ENCODE results near the gene MIOX. TPM values are rescaled to one million over a fixed set of nuclear protein-coding genes. Genes with fewer than 3 reads are reported as not detected.

The MIOX gene
- total RNA-seq, 4 donors from 2014 or later: not detected

- TF ChIP-seq EP300 (IDR thresholded peaks at IDR 0.05) (no peak), POLR2AphosphoS5 (IDR thresholded peaks at IDR 0.05) (no peak), POLR2A (IDR thresholded peaks at IDR 0.05) (no peak)
- TF ChIP-seq, protein P1, sequence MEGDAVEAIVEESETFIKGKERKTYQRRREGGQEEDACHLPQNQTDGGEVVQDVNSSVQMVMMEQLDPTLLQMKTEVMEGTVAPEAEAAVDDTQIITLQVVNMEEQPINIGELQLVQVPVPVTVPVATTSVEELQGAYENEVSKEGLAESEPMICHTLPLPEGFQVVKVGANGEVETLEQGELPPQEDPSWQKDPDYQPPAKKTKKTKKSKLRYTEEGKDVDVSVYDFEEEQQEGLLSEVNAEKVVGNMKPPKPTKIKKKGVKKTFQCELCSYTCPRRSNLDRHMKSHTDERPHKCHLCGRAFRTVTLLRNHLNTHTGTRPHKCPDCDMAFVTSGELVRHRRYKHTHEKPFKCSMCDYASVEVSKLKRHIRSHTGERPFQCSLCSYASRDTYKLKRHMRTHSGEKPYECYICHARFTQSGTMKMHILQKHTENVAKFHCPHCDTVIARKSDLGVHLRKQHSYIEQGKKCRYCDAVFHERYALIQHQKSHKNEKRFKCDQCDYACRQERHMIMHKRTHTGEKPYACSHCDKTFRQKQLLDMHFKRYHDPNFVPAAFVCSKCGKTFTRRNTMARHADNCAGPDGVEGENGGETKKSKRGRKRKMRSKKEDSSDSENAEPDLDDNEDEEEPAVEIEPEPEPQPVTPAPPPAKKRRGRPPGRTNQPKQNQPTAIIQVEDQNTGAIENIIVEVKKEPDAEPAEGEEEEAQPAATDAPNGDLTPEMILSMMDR (IDR thresholded peaks at IDR 0.05): no peak
- Histone ChIP-seq H3K4me3 (peak within 1 kb of the TSS; percentile 81), H3K4me1 (peaks cover 49% of the 10 kb centered on the region), H3K27ac (peak within 1 kb of the TSS; percentile 86), H3K9me3 (no peaks in the 10 kb centered on the region), H3K27me3 (no peaks in the 10 kb centered on the region), H3K36me3 (peaks cover 42% of the 10 kb centered on the region)
- WGBS: no CpG with 5 or more reads among the region's 62 CpGs
- peak; percentile 91 to 93 for DNase-seq (ENCODE audit: low spot score in 2 of 2)
Observed at GRCh38 chr22:50507421-50507990, 20.8 kb downstream of the MIOX start, which contains the start of gene LMF2. TSS of gene LMF2 (minus strand) at chr22:50507702. CDS start at chr22:50507675, 27 bp downstream.

GRCh38 chr22:50507991-50508884, 21.6 kb downstream of the MIOX start, which contains the start of gene NCAPH2:
TSS of gene NCAPH2 (plus strand) at chr22:50508224. CDS start at chr22:50508338, 114 bp downstream.
- Histone ChIP-seq H3K27ac (peak within 1 kb of the TSS; percentile 86), H3K27me3 (no peaks in the 10 kb centered on the region), H3K4me1 (peaks cover 49% of the 10 kb centered on the region), H3K36me3 (peaks cover 34% of the 10 kb centered on the region), H3K9me3 (no peaks in the 10 kb centered on the region), H3K4me3 (peak within 1 kb of the TSS; percentile 81)
- WGBS: 1% methylated on average over 45 of the region's 76 CpGs
- TF ChIP-seq POLR2A (IDR thresholded peaks at IDR 0.05): peak in 1 of 2 donors; percentile 64
- TF ChIP-seq EP300 (IDR thresholded peaks at IDR 0.05): no peak
- TF ChIP-seq POLR2AphosphoS5 (IDR thresholded peaks at IDR 0.05): peak; percentile 37 to 98 (median 96)
- DNase-seq (ENCODE audit: low spot score in 2 of 2): peak; percentile 97 to 98

DNA sequence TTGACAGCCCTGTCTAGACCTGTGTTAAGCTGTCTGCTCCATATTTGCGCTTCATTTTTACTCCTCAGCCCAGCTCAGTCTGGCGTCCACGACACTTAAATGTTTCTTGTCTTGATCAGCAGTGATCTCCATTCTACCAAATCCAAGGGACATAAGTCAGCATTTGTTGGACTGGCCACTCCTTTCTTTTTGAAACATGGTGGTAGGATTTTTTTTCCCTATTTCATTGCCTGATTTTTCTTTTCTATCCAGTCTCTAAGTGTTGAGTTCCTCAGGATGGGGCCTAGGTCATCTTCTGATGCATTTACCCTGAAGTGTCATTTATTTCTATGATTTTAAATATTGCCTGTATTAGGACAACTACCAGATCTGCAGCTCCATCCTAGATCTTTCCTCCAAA, 22.2 kb downstream of the MIOX start:
- Histone ChIP-seq H3K27me3 (no peaks in the 10 kb centered on the region), H3K9me3 (no peaks in the 10 kb centered on the region), H3K4me3 (peak overlapping the region; percentile 66), H3K36me3 (peaks cover 29% of the 10 kb centered on the region), H3K27ac (peak overlapping the region; percentile 86), H3K4me1 (peaks cover 49% of the 10 kb centered on the region)
- TF ChIP-seq POLR2AphosphoS5 (IDR thresholded peaks at IDR 0.05): no peak
- TF ChIP-seq POLR2A (IDR thresholded peaks at IDR 0.05): no peak
- TF ChIP-seq, protein P1 (IDR thresholded peaks at IDR 0.05): no peak
- no peak for TF ChIP-seq EP300 (IDR thresholded peaks at IDR 0.05)
- 10% methylated on average over 3 of the region's 3 CpGs for whole genome bisulfite sequencing
- DNase-seq (ENCODE audit: low spot score in 2 of 2): no peak

GRCh38 chr22:50513175-50513574, 26.5 kb downstream of the MIOX start:
- Histone ChIP-seq H3K27me3 (no peaks in the 10 kb centered on the region), H3K27ac (no peak overlapping the region), H3K36me3 (peaks cover 35% of the 10 kb centered on the region), H3K4me1 (peaks cover 29% of the 10 kb centered on the region), H3K4me3 (no peak overlapping the region), H3K9me3 (no peaks in the 10 kb centered on the region)
- no peak for DNase-seq (ENCODE audit: low spot score in 2 of 2)
- 91% methylated on average over 5 of the region's 15 CpGs for WGBS
- TF ChIP-seq POLR2A (IDR thresholded peaks at IDR 0.05) (no peak), POLR2AphosphoS5 (IDR thresholded peaks at IDR 0.05) (no peak), EP300 (IDR thresholded peaks at IDR 0.05) (no peak)
- TF ChIP-seq, protein P1 (IDR thresholded peaks at IDR 0.05): no peak

DNA sequence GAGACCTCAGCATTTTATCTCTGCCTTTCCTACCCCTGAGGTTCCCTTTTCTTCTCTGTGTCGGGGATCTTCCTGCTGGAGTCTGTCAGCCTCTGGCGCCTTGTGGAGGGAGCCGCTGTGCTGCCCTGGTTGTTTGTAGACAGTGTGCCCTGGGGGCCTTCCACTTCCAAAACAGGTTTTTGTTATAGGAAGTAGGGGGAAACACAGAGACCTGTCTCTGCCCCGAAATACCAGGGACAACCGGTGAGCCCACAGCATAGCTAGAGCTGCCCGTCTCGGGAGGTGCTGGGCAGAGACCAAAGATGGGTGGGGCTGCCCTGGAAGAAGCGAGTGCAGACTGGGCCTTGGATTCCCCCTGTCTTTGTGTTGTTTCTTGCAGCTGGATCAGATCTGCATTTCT, 29.4 kb downstream of the MIOX start:
- Histone ChIP-seq H3K27me3 (no peaks in the 10 kb centered on the region), H3K27ac (no peak overlapping the region), H3K9me3 (no peaks in the 10 kb centered on the region), H3K36me3 (peaks cover 58% of the 10 kb centered on the region), H3K4me3 (no peak overlapping the region), H3K4me1 (peaks cover 14% of the 10 kb centered on the region)
- TF ChIP-seq POLR2A (IDR thresholded peaks at IDR 0.05) (no peak), EP300 (IDR thresholded peaks at IDR 0.05) (no peak), POLR2AphosphoS5 (IDR thresholded peaks at IDR 0.05) (no peak)
- TF ChIP-seq, protein P1 (IDR thresholded peaks at IDR 0.05): no peak
- 66% methylated on average over 7 of the region's 8 CpGs for WGBS
- DNase-seq (ENCODE audit: low spot score in 2 of 2): no peak

All from suprapubic skin (tissue), 4 donors.